Activated CD8-positive, alpha-beta memory T cell treated with anti-CD3 and anti-CD28 coated beads for 4 hours (primary cell): Measurements from ENCODE around the gene WDR46.
A peak's percentile ranks its signal among the peaks of the same experiment; 100 is the strongest.

Experiments
- DNase-seq, 2 donors: peaks; one replicate each; pipeline ENCODE4 v3.0.0-alpha.2; 2020; ENCODE audit warnings: low read depth in 2 of 2

WDR46 gene

GRCh38 chr6:33313709-33314514, 24.9 kb upstream of the WDR46 start, which contains the start of gene TAPBP:
Gene TAPBP, minus strand, starts transcription at chr6:33314078. Its CDS starts 37 bp downstream, at chr6:33314041.
- peak; percentile 80 to 83 for DNase-seq

- no peak for DNase-seq
These were observed 24.2 kb upstream of the WDR46 start for GRCh38 chr6:33313105-33313708.

- peak; percentile 69 to 77 for DNase-seq
These were observed 23.5 kb upstream of the WDR46 start for GRCh38 chr6:33312361-33313104.

- DNase-seq: no peak
These were observed 17.3 kb upstream of the WDR46 start for GRCh38 chr6:33306356-33306755.

GRCh38 chr6:33305052-33305451, 16.0 kb upstream of the WDR46 start:
- DNase-seq: no peak

GRCh38 chr6:33304216-33304615, 15.2 kb upstream of the WDR46 start:
- DNase-seq: no peak

GRCh38 chr6:33301877-33302276, 12.8 kb upstream of the WDR46 start:
- no peak for DNase-seq

GRCh38 chr6:33299237-33299944, 10.4 kb upstream of the WDR46 start:
- DNase-seq: peak; percentile 87 to 90

- DNase-seq: peak in 1 of 2 donors; percentile 39
These were observed 9.8 kb upstream of the WDR46 start, which contains the start of gene RGL2 for GRCh38 chr6:33298773-33299236. Gene RGL2, minus strand, starts transcription at chr6:33298942. Its CDS starts 332 bp downstream, at chr6:33298610.

GRCh38 chr6:33297956-33298772, 9.1 kb upstream of the WDR46 start:
- no peak for DNase-seq

- DNase-seq: no peak
These were observed 8.4 kb upstream of the WDR46 start for GRCh38 chr6:33297406-33297955.

GRCh38 chr6:33296797-33297405, 7.9 kb upstream of the WDR46 start:
- DNase-seq: no peak

- no peak for DNase-seq
These were observed 6.8 kb upstream of the WDR46 start for GRCh38 chr6:33295621-33296369.

GRCh38 chr6:33294086-33294823, 5.2 kb upstream of the WDR46 start:
- DNase-seq: no peak

GRCh38 chr6:33292996-33293682, 4.1 kb upstream of the WDR46 start:
- no peak for DNase-seq

GRCh38 chr6:33290459-33290858, 1.4 kb upstream of the WDR46 start:
- no peak for DNase-seq

GRCh38 chr6:33289784-33290315, 811 bp upstream of the WDR46 start:
- no peak for DNase-seq
